Neural cell (in vitro differentiated cells): Measurements from ENCODE around the gene UPK3B. TPM values are rescaled to one million over a fixed set of nuclear protein-coding genes. Genes with fewer than 3 reads are reported as not detected.
"Not testable (repeated sequence)": the region's sequence is repeated elsewhere in the genome, so short reads cannot be mapped to it uniquely, and the experiment has no call there.

ENCODE experiments used
- H2AFZ ChIP-seq: fragments of 200-600, 300-800 bp; sonication (generic), shearing (Covaris generic); 2 replicates; pipeline ENCODE4 v1.6.0; 2014; ENCODE audit warnings: low read depth, mild to moderate bottlenecking, antibody characterized with exemption, low read length, moderate library complexity
- H3F3A ChIP-seq: fragments of 200-600 bp; shearing (Covaris generic); 2 replicates; pipeline ENCODE4 v1.6.1; 2016; ENCODE audit warnings: mild to moderate bottlenecking, moderate library complexity, mixed read lengths, antibody characterized with exemption, low read length; ENCODE audit not compliant: insufficient read depth, poor library complexity, severe bottlenecking
- H3K27ac ChIP-seq: fragments of 200-600, 300-800 bp; sonication (generic), shearing (Covaris generic); 2 replicates; pipeline ENCODE4 v1.5.1; 2014; ENCODE audit warnings: mild to moderate bottlenecking, low read length, moderate library complexity
- H3K27me3 ChIP-seq: fragments of 300-800, 200-600 bp; sonication (generic), shearing (Covaris generic); 2 replicates; pipeline ENCODE4 v1.6.0; 2014; ENCODE audit warnings: mild to moderate bottlenecking, low read depth, low read length, moderate library complexity; ENCODE audit not compliant: insufficient read depth
- H3K36me3 ChIP-seq: fragments of 300-800, 200-600 bp; sonication (generic), shearing (Covaris generic); 2 replicates; pipeline ENCODE4 v1.5.1; 2014; ENCODE audit warnings: mild to moderate bottlenecking, antibody characterized with exemption, low read length, moderate library complexity; ENCODE audit not compliant: insufficient read depth
- H3K4me2 ChIP-seq: fragments of 300-800, 200-600 bp; sonication (generic), shearing (Covaris generic); 2 replicates; pipeline ENCODE4 v1.6.0; 2014; ENCODE audit warnings: mild to moderate bottlenecking, low read length
- H3K4me3 ChIP-seq: fragments of 300-800, 200-600 bp; sonication (generic), shearing (Covaris generic); 2 replicates; pipeline ENCODE4 v1.5.1; 2014; ENCODE audit warnings: mild to moderate bottlenecking, low read length, moderate library complexity
- H3K79me2 ChIP-seq: fragments of 200-600 bp; shearing (Covaris generic); replicated peaks from 2 replicates; pipeline ENCODE4 v1.6.0; 2014; ENCODE audit warnings: mild to moderate bottlenecking, low read length, moderate library complexity; ENCODE audit not compliant: insufficient read depth
- H3K9ac ChIP-seq: fragments of 300-800, 200-600 bp; sonication (generic), shearing (Covaris generic); 2 replicates; pipeline ENCODE4 v1.6.1; 2016; ENCODE audit warnings: mild to moderate bottlenecking, low read length, mixed read lengths
- H3K9me2 ChIP-seq: fragments of 200-600 bp; shearing (Covaris generic); 2 replicates; pipeline ENCODE4 v1.6.1; 2016; ENCODE audit warnings: mild to moderate bottlenecking, low read length, mixed read lengths; ENCODE audit not compliant: insufficient read depth
- H3K9me3 ChIP-seq: fragments of 200-600, 300-800 bp; sonication (generic), shearing (Covaris generic); 2 replicates; pipeline ENCODE4 v1.6.1; 2016; ENCODE audit warnings: mild to moderate bottlenecking, mixed run types, low read length, moderate library complexity, mixed read lengths
- H4K20me1 ChIP-seq: fragments of 200-600 bp; shearing (Covaris generic); 2 replicates; pipeline ENCODE4 v1.6.1; 2016; ENCODE audit warnings: mild to moderate bottlenecking, mixed run types; ENCODE audit not compliant: insufficient read depth
- polyA plus RNA-seq: library from polyadenylated mRNA; depleted of rRNA; stranded (reverse); fragments of >200 nt; gene quantifications from 2 replicates; pipeline ENCODE4 v1.2.3, GENCODE V29; 2014

UPK3B gene
- polyA plus RNA-seq, 1 donor from 2014 or later = 0.88 TPM

DNA sequence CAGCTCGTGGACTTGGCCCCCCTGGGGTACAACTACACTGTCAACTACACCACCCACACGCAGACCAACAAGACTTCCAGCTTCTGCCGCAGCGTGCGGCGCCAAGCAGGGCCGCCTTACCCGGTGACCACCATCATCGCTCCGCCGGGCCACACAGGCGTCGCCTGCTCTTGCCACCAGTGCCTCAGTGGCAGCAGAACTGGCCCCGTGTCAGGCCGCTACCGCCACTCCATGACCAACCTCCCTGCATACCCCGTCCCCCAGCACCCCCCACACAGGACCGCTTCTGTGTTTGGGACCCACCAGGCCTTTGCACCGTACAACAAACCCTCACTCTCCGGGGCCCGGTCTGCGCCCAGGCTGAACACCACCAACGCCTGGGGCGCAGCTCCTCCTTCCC lies 27.7 kb upstream of the UPK3B start:
- not testable (repeated sequence) for H3K36me3 ChIP-seq

GRCh38 chr7:76483081-76483480 lies 27.3 kb upstream of the UPK3B start:
- not testable (repeated sequence) for H3K36me3 ChIP-seq, H3K4me3 ChIP-seq, H4K20me1 ChIP-seq, H3K27ac ChIP-seq, H3K27me3 ChIP-seq, H3F3A ChIP-seq, H3K79me2 ChIP-seq, H2AFZ ChIP-seq, H3K9me2 ChIP-seq, H3K4me2 ChIP-seq, H3K9ac ChIP-seq, H3K9me3 ChIP-seq

More for the DNA sequence above, 27.7 kb upstream of the UPK3B start:
- not testable (repeated sequence) for H3K4me2 ChIP-seq, H4K20me1 ChIP-seq, H3K27me3 ChIP-seq, H3K9me2 ChIP-seq, H3K79me2 ChIP-seq, H3K9me3 ChIP-seq, H3K4me3 ChIP-seq, H3K9ac ChIP-seq, H3K27ac ChIP-seq, H2AFZ ChIP-seq, H3F3A ChIP-seq

GRCh38 chr7:76484456-76484855 lies 25.9 kb upstream of the UPK3B start:
- not testable (repeated sequence) for H3K27ac ChIP-seq, H3K36me3 ChIP-seq, H3K4me2 ChIP-seq, H3F3A ChIP-seq, H3K9ac ChIP-seq, H3K9me3 ChIP-seq, H4K20me1 ChIP-seq, H3K4me3 ChIP-seq, H3K9me2 ChIP-seq, H2AFZ ChIP-seq, H3K27me3 ChIP-seq, H3K79me2 ChIP-seq

- H3K27ac ChIP-seq, H4K20me1 ChIP-seq, H3K36me3 ChIP-seq, H3K4me3 ChIP-seq, H3K9ac ChIP-seq, H3K9me2 ChIP-seq, H3F3A ChIP-seq, H2AFZ ChIP-seq, H3K27me3 ChIP-seq, H3K4me2 ChIP-seq, H3K9me3 ChIP-seq, H3K79me2 ChIP-seq: not testable (repeated sequence)
Observed at GRCh38 chr7:76485822-76486610, 24.3 kb upstream of the UPK3B start.

DNA sequence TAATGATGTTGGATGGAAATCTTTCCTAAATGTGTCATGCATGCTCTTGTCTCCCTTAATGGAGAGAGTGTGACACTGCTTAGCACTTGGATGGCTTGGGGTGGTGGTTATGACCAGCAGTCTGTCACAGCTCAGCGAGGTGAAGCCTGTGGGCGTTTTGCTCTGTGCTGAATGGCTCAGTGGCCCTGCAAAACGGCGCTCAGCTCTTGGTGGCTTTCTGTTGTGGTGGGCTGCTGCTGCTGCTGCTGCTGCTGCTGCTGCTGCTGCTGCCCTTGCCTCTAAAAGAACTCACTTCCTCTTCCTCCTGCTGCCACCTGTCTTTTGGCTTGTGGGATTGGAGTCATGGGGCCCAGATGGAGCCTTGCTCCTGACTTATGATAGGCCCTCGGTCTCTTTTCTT lies 23.7 kb upstream of the UPK3B start:
- H3F3A ChIP-seq = not testable (repeated sequence)

GRCh38 chr7:76487969-76488368 lies 22.4 kb upstream of the UPK3B start:
- H3K4me2 ChIP-seq, H3K4me3 ChIP-seq, H3K27me3 ChIP-seq, H3F3A ChIP-seq, H4K20me1 ChIP-seq, H2AFZ ChIP-seq, H3K9ac ChIP-seq, H3K36me3 ChIP-seq, H3K79me2 ChIP-seq, H3K27ac ChIP-seq, H3K9me3 ChIP-seq, H3K9me2 ChIP-seq: not testable (repeated sequence)

More for the DNA sequence above, 23.7 kb upstream of the UPK3B start:
- H4K20me1 ChIP-seq, H3K79me2 ChIP-seq, H3K9me2 ChIP-seq, H3K36me3 ChIP-seq, H3K27ac ChIP-seq, H2AFZ ChIP-seq, H3K9ac ChIP-seq, H3K4me3 ChIP-seq, H3K27me3 ChIP-seq, H3K4me2 ChIP-seq, H3K9me3 ChIP-seq: not testable (repeated sequence)

DNA sequence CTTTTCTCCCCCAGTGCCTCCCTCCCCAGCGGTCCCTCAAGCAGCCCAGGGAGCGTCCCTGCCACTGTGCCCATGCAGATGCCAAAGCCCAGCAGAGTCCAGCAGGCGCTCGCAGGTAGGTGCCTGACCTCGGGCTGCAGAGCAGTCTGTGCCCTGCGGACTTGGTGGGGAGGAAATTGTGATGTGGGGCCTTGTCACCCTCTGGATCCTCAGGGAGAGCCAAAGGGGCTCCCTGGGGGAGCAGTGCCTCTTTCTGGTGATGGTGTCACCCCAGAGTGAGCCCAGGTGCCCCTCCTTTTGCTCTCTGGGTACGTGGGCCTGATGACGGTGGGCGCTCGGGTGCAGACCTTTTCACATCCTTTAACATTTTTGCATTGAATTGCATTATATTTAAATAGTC lies 18.2 kb upstream of the UPK3B start:
- H3F3A ChIP-seq, H3K4me3 ChIP-seq, H3K79me2 ChIP-seq, H3K27me3 ChIP-seq, H3K9me3 ChIP-seq, H2AFZ ChIP-seq, H3K4me2 ChIP-seq, H3K27ac ChIP-seq, H3K36me3 ChIP-seq, H4K20me1 ChIP-seq, H3K9ac ChIP-seq, H3K9me2 ChIP-seq: not testable (repeated sequence)

DNA sequence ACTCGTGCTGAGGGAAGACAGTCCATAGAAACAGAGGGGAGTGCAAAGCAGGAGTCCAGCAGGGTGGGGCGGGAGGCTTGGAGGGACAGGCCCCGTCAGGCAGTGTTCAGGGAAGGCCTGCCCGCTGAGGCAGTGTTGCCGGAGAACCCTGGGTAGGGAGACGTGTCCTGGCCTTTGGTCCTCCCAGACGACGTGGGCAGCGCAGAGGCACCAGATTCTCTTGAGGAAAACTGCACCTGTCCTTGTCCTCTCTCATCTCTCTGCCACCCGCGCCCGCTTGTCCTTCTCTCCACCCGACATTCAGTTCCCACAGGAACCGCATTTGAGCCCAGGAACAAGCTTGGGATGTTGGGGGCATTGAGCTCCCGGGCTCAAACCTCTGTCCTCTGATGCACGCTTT lies 14.6 kb upstream of the UPK3B start:
- not testable (repeated sequence) for H3K27ac ChIP-seq, H2AFZ ChIP-seq, H3K27me3 ChIP-seq, H3K9me2 ChIP-seq, H3K4me3 ChIP-seq, H3K4me2 ChIP-seq, H3K9me3 ChIP-seq, H3K9ac ChIP-seq, H3K79me2 ChIP-seq, H4K20me1 ChIP-seq, H3K36me3 ChIP-seq, H3F3A ChIP-seq
